GM23338 (cell line): ENCODE data around the gene TCP11. TPM values are rescaled to one million over a fixed set of nuclear protein-coding genes. Genes with fewer than 3 reads are reported as not detected.
A peak's percentile ranks its signal among the peaks of the same experiment; 100 is the strongest.

Experiments used
- ATAC-seq: fragments of 200-7000 bp; cut with Tn5 transposase; 3 replicates; pipeline ENCODE4 v1.9.1; 2020
- DNase-seq: peaks from one replicate; pipeline ENCODE4 v3.0.0-alpha.2; 2015; ENCODE audit warnings: low spot score
- H2AFZ ChIP-seq: fragments of 200-600 bp; sonication (generic); 2 replicates; pipeline ENCODE4 v1.8.0; 2016; ENCODE audit warnings: antibody characterized with exemption, mild to moderate bottlenecking, moderate library complexity
- H3F3A ChIP-seq: fragments of 200-600 bp; sonication (generic); replicated peaks from 2 replicates; pipeline ENCODE4 v1.8.0; 2017; ENCODE audit warnings: antibody characterized with exemption, mixed run types, low read depth
- H3K27ac ChIP-seq: fragments of 200-600 bp; sonication (generic); 2 replicates; pipeline ENCODE4 v1.6.1; 2016; ENCODE audit warnings: low read depth
- H3K27me3 ChIP-seq: fragments of 200-600 bp; sonication (generic); 2 replicates; pipeline ENCODE4 v1.8.0; 2016; ENCODE audit warnings: mild to moderate bottlenecking, mixed run types, moderate library complexity; ENCODE audit not compliant: insufficient read depth
- H3K36me3 ChIP-seq: fragments of 200-600 bp; sonication (generic); 2 replicates; pipeline ENCODE4 v1.8.0; 2016; ENCODE audit warnings: mild to moderate bottlenecking; ENCODE audit not compliant: insufficient read depth
- H3K4me1 ChIP-seq: fragments of 200-600 bp; sonication (generic); 2 replicates; pipeline ENCODE4 v1.8.0; 2016; ENCODE audit warnings: mild to moderate bottlenecking, moderate library complexity; ENCODE audit not compliant: insufficient read depth
- H3K4me2 ChIP-seq: fragments of 200-600 bp; sonication (generic); 2 replicates; pipeline ENCODE4 v1.7.1; 2017; ENCODE audit warnings: mixed run types
- H3K4me3 ChIP-seq: fragments of 200-600 bp; sonication (generic); 2 replicates; pipeline ENCODE4 v1.6.1; 2016; ENCODE audit warnings: mixed run types
- H3K79me2 ChIP-seq: fragments of 200-600 bp; sonication (generic); replicated peaks from 2 replicates; pipeline ENCODE4 v1.8.0; 2017; ENCODE audit warnings: mild to moderate bottlenecking; ENCODE audit not compliant: insufficient read depth
- H3K9me2 ChIP-seq: fragments of 200-600 bp; sonication (generic); 2 replicates; pipeline ENCODE4 v1.8.0; 2017; ENCODE audit not compliant: insufficient read depth
- H4K20me1 ChIP-seq: fragments of 200-600 bp; sonication (generic); replicated peaks from 2 replicates; pipeline ENCODE4 v1.8.0; 2017; ENCODE audit warnings: mild to moderate bottlenecking; ENCODE audit not compliant: insufficient read depth
- H3K27ac Mint-ChIP-seq: 2 replicates; pipeline ENCODE4 v1.8.0; 2020; ENCODE audit warnings: inconsistent platforms, mild to moderate bottlenecking, moderate library complexity, mixed read lengths
- H3K27me3 Mint-ChIP-seq: 3 replicates; pipeline ENCODE4 v1.8.0; 2022; ENCODE audit warnings: low read depth, mild to moderate bottlenecking, moderate library complexity, mixed read lengths, inconsistent platforms; ENCODE audit not compliant: insufficient read depth, poor library complexity
- H3K36me3 Mint-ChIP-seq: 3 replicates; pipeline ENCODE4 v1.8.0; 2021; ENCODE audit warnings: low read depth, mild to moderate bottlenecking, inconsistent platforms, moderate library complexity, mixed read lengths
- H3K4me1 Mint-ChIP-seq: 3 replicates; pipeline ENCODE4 v1.8.0; 2020; ENCODE audit warnings: mild to moderate bottlenecking, inconsistent platforms, mixed read lengths
- H3K4me3 Mint-ChIP-seq: 3 replicates; pipeline ENCODE4 v1.8.0; 2021; ENCODE audit warnings: moderate library complexity, mild to moderate bottlenecking, inconsistent platforms, mixed read lengths
- H3K9me3 Mint-ChIP-seq: 3 replicates; pipeline ENCODE4 v1.8.0; 2020; ENCODE audit warnings: moderate library complexity, mild to moderate bottlenecking, inconsistent platforms, mixed read lengths
- CTCF ChIP-seq, 2 experiments: fragments of 200-600 bp in 1 of 2; sonication (generic) in 1 of 2; conservative IDR thresholded peaks; 2 replicates each; pipeline versions ENCODE4 v1.5.1 to v1.6.1; 2016 to 2017; ENCODE audit warnings: antibody characterized with exemption in 2 of 2, low read depth in 2 of 2, mild to moderate bottlenecking in 2 of 2, moderate library complexity in 1 of 2
- EZH2 ChIP-seq: fragments of 200-600 bp; sonication (generic); IDR thresholded peaks from one replicate; pipeline ENCODE4 v1.8.0; 2017; ENCODE audit warnings: antibody characterized with exemption, mild to moderate bottlenecking, low read depth; ENCODE audit not compliant: unreplicated experiment
- NANOG ChIP-seq: IDR thresholded peaks from 2 replicates; pipeline ENCODE4 v1.6.1; 2016; ENCODE audit warnings: antibody characterized with exemption, borderline replicate concordance
- REST ChIP-seq: IDR thresholded peaks from one replicate; pipeline ENCODE4 v1.6.1; 2018; ENCODE audit warnings: antibody characterized with exemption; ENCODE audit not compliant: unreplicated experiment
- STAT1 ChIP-seq: IDR thresholded peaks from one replicate; pipeline ENCODE4 v1.6.1; 2016; ENCODE audit warnings: antibody characterized with exemption; ENCODE audit not compliant: unreplicated experiment
- ZNF114 ChIP-seq: fragments of 250-450 bp; sonication (Bioruptor Pico); IDR thresholded peaks from 2 replicates; pipeline ENCODE4 v1.5.0; 2020; ENCODE audit warnings: mild to moderate bottlenecking, moderate library complexity
- ZNF331 ChIP-seq: fragments of 250-450 bp; sonication (Bioruptor Pico); IDR thresholded peaks from 2 replicates; pipeline ENCODE4 v1.5.0; 2020; ENCODE audit warnings: low read depth, mild to moderate bottlenecking, moderate library complexity
- polyA plus RNA-seq: library from polyadenylated mRNA; unstranded; fragments of >200 nt; fragmentation: Nextera tagmentation; extraction: Ambion mirVana; gene quantifications from 2 replicates; pipeline ENCODE4 v1.2.1, GENCODE V29; 2016
- total RNA-seq: library from RNA; depleted of rRNA; stranded (reverse); fragments of >200 nt; shearing (Covaris generic); gene quantifications from 2 replicates; pipeline ENCODE4 v1.2.3, GENCODE V29; 2014

TCP11 gene
- total and polyA plus RNA-seq, 2 experiments from 2014 or later = not detected

- no peak for TF ChIP-seq REST
- TF ChIP-seq EZH2 = no peak
- TF ChIP-seq ZNF331 (CRISPR knock-in tag) = no peak
- no peak for TF ChIP-seq STAT1
- no peak for TF ChIP-seq NANOG
Observed at GRCh38 chr6:35179901-35180535, 38.9 kb upstream of the TCP11 start (continued).

GRCh38 chr6:35178932-35179832, 38.0 kb upstream of the TCP11 start:
- H3K4me1 ChIP-seq = no peaks in the 10 kb centered on the region; the same call in 1 of the 2 replicates
- H3K27ac ChIP-seq = no peak overlapping the region
- no peaks in the 10 kb centered on the region for H3K79me2 ChIP-seq
- ATAC-seq (peak; percentile 73), DNase-seq (peak; percentile 66)
- H3K9me2 ChIP-seq = no peaks in the 10 kb centered on the region
- no peak overlapping the region for H2AFZ ChIP-seq
- peaks cover 6% of the 10 kb centered on the region for H3K27me3 Mint-ChIP-seq
- H3K4me1 Mint-ChIP-seq = peaks cover 13% of the 10 kb centered on the region
- H3K4me2 ChIP-seq = no peak overlapping the region
- no peaks in the 10 kb centered on the region for H3K36me3 Mint-ChIP-seq
- H3K36me3 ChIP-seq = no peaks in the 10 kb centered on the region
- no peak overlapping the region for H3K4me3 ChIP-seq
- H4K20me1 ChIP-seq = no peaks in the 10 kb centered on the region; the same call in 1 of the 2 replicates
- H3K27me3 ChIP-seq = peaks cover 27% of the 10 kb centered on the region
- H3K4me3 Mint-ChIP-seq = no peak overlapping the region
- H3F3A ChIP-seq = peaks cover 8% of the 10 kb centered on the region; the same call in 1 of the 2 replicates
- no peaks in the 10 kb centered on the region for H3K9me3 Mint-ChIP-seq
- no peak overlapping the region for H3K27ac Mint-ChIP-seq
- TF ChIP-seq EZH2 = no peak
- TF ChIP-seq CTCF (conservative IDR thresholded peaks at IDR 0.05; ENCODE audit: low read depth in 2 of 2) = peak; percentile 42 to 70; a peak in 3 of 4 replicates
- no peak for TF ChIP-seq ZNF114 (CRISPR knock-in tag)
